Subcutaneous adipose tissue (tissue), 4 donors: Measurements from ENCODE around the gene BARHL2. TPM values are rescaled to one million over a fixed set of nuclear protein-coding genes. Genes with fewer than 3 reads are reported as not detected.

Source experiments
- total RNA-seq, 4 donors: library from RNA; depleted of rRNA; stranded (reverse); fragments of >200 nt; gene quantifications; one replicate each; pipeline ENCODE4 v1.1.0, GENCODE V29; 2016
- TF ChIP-seq, protein P1 (sequence below): fragments of 450-650 bp; IDR thresholded peaks from one replicate; pipeline ENCODE4 v1.5.1; 2016; ENCODE audit warnings: low read depth, mild to moderate bottlenecking, control low read depth, antibody characterized with exemption, moderate library complexity

The BARHL2 gene
- total RNA-seq, 4 donors from 2014 or later, result not detected

DNA sequence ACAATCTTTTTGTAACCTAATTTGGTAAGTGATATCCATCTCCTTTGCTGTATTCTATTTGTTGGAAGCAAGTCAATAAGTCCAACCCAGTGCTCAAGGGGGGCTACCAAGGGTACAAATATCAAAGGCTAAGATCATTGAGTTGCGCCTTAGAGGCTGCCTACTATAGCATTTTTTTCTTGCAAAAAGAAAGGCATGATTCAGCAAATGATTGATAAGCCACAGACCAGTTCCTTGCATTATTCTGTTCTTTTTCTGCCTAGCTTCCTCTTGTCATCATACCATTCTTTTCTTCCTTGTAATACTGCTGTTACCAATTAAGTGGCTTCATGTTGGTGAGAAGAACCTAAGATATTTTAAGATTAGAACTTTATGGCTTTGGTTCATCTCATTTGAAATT lies 29.8 kb upstream of the BARHL2 start:
- TF ChIP-seq, protein P1, sequence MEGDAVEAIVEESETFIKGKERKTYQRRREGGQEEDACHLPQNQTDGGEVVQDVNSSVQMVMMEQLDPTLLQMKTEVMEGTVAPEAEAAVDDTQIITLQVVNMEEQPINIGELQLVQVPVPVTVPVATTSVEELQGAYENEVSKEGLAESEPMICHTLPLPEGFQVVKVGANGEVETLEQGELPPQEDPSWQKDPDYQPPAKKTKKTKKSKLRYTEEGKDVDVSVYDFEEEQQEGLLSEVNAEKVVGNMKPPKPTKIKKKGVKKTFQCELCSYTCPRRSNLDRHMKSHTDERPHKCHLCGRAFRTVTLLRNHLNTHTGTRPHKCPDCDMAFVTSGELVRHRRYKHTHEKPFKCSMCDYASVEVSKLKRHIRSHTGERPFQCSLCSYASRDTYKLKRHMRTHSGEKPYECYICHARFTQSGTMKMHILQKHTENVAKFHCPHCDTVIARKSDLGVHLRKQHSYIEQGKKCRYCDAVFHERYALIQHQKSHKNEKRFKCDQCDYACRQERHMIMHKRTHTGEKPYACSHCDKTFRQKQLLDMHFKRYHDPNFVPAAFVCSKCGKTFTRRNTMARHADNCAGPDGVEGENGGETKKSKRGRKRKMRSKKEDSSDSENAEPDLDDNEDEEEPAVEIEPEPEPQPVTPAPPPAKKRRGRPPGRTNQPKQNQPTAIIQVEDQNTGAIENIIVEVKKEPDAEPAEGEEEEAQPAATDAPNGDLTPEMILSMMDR, result no peak

DNA sequence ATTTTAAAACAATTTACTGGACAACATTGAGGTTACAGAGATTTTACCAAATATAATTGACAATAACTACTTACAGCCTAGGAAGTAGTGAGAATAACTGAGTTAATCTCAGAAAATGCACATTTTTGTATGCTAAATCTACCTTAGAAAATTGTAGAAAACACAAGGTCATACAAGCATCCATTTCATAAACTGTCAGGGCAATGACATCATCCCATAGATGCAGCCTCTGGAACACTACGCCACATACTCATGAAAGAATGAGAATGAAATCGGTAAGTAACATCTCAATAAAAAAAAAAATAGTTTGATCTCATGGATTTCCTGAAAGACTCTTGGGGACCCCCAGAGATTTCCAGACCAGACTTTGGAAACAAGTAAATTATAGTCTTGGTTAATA lies 28.9 kb upstream of the BARHL2 start:
- TF ChIP-seq, protein P1, result no peak

DNA sequence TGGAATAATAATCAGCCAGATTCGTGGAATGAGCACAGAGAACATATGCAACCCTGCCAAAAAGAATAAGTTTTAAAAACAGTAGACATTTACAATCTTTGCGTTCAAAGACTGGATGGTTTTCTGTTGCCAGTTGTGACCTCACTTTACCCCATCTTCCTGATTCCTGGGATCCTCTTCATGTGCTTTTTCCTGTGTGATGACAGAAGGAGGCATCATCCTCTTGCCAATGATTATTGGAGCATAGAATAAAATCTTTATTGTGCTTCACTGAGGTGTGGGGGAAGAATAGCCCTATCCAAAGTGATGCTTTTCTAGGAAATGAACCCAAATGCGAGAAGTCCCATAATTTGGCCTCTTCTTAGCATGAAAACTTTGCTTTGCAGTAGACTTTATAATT lies 15.0 kb upstream of the BARHL2 start:
- TF ChIP-seq, protein P1, result no peak

DNA sequence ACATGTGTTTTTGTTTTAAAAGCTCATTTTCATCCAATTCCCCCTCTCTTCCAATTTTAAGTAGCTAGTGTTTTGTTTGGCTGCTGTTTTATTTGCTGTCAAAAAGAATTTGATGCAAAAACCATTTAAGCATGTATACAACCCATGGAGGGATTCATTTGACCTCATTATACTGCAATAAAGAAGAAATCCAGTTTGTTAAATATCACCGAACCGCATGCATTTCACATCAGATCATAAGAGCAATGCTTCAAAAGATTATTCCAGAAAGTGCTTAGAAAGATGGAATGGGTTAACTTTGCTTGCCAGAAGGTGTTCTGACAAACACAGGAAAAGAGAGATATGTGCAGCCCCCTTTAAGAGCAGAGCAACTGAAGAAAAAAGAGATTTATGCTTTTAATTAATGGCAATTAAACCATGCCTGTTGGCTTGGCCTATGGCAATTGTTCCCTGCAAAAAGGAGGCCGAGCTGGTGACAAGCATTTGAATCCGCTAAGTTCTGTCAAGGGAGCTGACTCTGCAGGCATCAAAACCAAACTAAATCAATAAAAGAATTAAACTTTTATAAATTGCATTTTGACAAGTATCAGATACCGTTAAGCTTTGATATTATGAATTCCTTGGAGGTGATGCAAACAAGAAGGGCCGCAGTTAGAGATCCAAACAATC lies 14.4 kb upstream of the BARHL2 start:
- TF ChIP-seq, protein P1, result no peak

DNA sequence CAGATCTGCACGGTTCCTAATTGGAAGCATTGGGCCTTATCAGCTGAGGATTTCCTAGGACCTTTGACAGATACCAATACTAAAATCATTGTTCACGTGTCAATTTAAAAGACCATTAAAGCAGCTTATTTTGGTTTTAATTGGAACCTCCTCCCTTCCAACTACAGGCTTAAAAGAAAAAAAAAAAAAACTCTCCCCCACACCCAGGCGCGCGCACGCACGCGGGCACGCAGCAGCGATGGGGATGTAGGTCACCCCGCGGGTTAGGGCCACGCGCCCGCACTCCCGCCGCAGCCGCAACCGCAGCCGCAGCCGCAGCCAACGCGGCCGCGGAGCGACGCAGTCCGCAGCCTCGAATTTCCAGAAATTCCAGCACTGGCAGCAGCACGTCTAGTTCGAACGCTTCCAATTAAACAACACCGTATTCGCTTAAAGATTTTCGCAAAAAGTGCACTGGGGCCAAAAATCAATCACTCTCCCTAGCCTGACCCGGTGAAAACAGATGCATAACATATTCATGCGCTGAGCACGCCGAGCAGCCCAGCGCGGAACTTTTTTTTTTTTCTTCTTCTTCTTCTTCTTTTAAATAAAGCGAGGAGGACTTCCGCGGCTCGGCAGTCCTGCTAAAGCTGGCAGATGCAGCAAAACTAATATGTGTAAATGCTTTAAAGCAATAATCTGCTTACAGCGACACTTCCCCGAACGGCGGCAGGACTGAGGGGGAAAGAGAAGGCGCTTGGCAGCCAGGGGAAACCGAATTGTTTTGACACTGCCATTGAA lies 13.3 kb upstream of the BARHL2 start:
- TF ChIP-seq, protein P1, result no peak

DNA sequence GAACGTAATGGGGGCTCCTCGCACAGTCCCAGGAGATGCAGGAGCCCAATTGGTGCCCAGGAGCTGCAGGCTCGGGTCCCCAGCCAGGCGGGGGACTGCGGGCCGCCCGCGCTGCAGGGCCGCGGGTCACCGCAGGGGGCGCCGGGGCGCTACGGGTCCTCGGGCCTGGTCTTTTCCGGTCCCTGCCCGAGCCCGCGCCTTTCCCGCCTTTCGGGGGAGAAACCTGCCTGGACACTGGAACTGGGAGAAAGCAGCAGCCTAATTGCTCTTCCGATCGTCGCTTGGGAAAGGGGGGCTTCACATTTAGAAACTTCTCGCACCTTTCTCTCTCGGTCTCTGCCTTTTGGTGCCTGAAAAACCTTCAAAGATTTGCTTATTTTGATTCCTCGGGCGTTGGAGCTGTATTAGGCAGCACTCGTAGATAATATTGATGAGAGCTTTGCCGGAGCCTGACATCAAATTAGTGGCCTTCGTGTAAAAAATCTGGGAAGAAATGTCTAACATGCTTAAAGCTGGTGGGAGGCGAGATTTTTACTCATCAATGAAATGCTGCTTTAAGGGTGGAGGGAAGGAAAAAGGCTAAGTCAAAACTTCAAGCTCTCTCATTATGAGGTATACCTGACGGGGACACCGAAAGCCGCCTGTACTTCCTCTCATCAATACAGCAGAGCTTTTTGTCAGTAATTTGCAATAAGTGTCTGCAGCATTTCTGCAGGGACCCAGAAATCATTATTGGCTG lies 12.6 kb upstream of the BARHL2 start:
- TF ChIP-seq, protein P1, result no peak
